H1 (cell line): Measurements from ENCODE around the gene ZNF555.

Experiments
- ASH2L ChIP-seq: fragments of 200-600, 300-600 bp; sonication (generic); IDR thresholded peaks from one replicate; pipeline ENCODE4 v1.7.1; 2017; ENCODE audit warnings: low read length
- BACH1 ChIP-seq: IDR thresholded peaks from 2 replicates; pipeline ENCODE4 v1.6.1; 2012; ENCODE audit warnings: low read length, improper control_type of control experiment
- EP300 ChIP-seq, 2 experiments: IDR thresholded peaks; 1 replicate in 1 of 2; 2 replicates in 1 of 2; pipeline ENCODE4 v1.6.1; 2011 to 2012; ENCODE audit warnings: low read depth in 2 of 2, low read length in 2 of 2, mild to moderate bottlenecking in 2 of 2, borderline replicate concordance in 1 of 2, inconsistent platforms in 1 of 2, moderate library complexity in 1 of 2
- EZH2 ChIP-seq: fragments of 200-600 bp; sonication (generic); IDR thresholded peaks from 2 replicates; pipeline ENCODE4 v1.7.1; 2012; ENCODE audit warnings: low read depth, mild to moderate bottlenecking, moderate library complexity, low read length, inconsistent platforms; ENCODE audit not compliant: severe bottlenecking
- FOSL1 ChIP-seq: IDR thresholded peaks from 2 replicates; pipeline ENCODE4 v1.6.1; 2011; ENCODE audit warnings: mild to moderate bottlenecking, low read depth, low read length, moderate library complexity; ENCODE audit not compliant: insufficient read depth
- JUND ChIP-seq: IDR thresholded peaks from 2 replicates; pipeline ENCODE4 v1.6.1; 2011; ENCODE audit warnings: mild to moderate bottlenecking, improper control_type of control experiment, low read length
- RFX5 ChIP-seq: IDR thresholded peaks from 2 replicates; pipeline ENCODE4 v1.6.1; 2011; ENCODE audit warnings: low read depth, low read length, improper control_type of control experiment, borderline replicate concordance
- RXRA ChIP-seq: IDR thresholded peaks from 2 replicates; pipeline ENCODE4 v1.6.1; 2011; ENCODE audit warnings: low read depth, mild to moderate bottlenecking, low read length, moderate library complexity; ENCODE audit not compliant: insufficient read depth
- SP4 ChIP-seq: IDR thresholded peaks from 2 replicates; pipeline ENCODE4 v1.6.1; 2012; ENCODE audit warnings: low read length, inconsistent platforms
- SUZ12 ChIP-seq: fragments of 200-600 bp; sonication (generic); IDR thresholded peaks from 2 replicates; pipeline ENCODE4 v1.6.1; 2012; ENCODE audit warnings: mild to moderate bottlenecking, inconsistent platforms, low read length, moderate library complexity, mixed read lengths
- TF ChIP-seq, protein P1 (sequence below), 3 experiments: IDR thresholded peaks; 1 replicate in 2 of 3; 2 replicates in 1 of 3; pipeline versions ENCODE4 v1.5.1 to v1.6.1; 2011; ENCODE audit warnings: low read length in 3 of 3, mild to moderate bottlenecking in 3 of 3, inconsistent platforms in 2 of 3, low read depth in 1 of 3, moderate library complexity in 1 of 3; ENCODE audit not compliant: insufficient read depth in 1 of 3; ENCODE audit errors: control extremely low read depth in 1 of 3
- TF ChIP-seq, protein P2 (sequence below): IDR thresholded peaks from 2 replicates; pipeline ENCODE4 v1.6.1; 2012; ENCODE audit warnings: inconsistent platforms
- TF ChIP-seq, protein P3 (sequence below): IDR thresholded peaks from 2 replicates; pipeline ENCODE4 v1.6.1; 2011; ENCODE audit warnings: low read depth, mild to moderate bottlenecking, low read length; ENCODE audit not compliant: insufficient read depth

DNA sequence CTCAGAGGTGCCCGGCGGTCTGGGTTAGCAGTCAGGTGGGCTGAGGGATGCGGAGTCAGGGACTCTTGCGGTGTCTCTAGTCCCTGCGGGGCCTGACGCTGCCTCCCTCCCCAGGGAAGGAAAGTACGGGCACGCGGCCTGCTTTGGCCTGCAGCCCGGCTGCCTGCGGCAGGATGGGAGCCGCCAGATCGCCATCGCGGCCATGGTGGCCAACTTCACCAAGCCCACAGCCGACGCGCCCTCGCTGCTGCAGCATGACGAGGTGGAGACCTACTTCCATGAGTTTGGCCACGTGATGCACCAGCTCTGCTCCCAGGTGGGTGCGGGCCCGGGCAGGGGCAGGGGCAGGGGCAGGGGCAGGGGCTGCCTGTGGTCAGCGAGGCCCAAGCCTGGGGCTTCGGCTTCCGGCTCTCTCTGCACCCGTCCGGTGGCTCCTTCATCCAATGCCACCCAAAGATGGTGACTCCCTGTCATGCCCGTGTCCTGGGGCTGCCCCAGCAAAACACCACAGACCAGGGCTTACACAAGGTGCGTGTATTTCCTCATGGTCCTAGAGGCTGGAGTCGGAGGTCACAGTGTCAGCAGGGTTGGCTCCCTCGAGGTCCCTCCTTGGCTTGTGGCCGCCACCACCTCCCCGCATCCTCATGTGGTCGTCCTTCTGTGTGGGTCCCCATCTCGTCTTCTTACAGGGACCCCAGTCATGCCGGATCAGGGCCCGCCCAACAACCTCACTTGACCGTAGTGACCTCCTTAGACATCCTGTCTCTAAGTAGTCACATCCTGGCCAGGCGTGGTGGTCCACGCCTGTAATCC is 32.9 kb upstream of the ZNF555 start:
- TF ChIP-seq, protein P1, sequence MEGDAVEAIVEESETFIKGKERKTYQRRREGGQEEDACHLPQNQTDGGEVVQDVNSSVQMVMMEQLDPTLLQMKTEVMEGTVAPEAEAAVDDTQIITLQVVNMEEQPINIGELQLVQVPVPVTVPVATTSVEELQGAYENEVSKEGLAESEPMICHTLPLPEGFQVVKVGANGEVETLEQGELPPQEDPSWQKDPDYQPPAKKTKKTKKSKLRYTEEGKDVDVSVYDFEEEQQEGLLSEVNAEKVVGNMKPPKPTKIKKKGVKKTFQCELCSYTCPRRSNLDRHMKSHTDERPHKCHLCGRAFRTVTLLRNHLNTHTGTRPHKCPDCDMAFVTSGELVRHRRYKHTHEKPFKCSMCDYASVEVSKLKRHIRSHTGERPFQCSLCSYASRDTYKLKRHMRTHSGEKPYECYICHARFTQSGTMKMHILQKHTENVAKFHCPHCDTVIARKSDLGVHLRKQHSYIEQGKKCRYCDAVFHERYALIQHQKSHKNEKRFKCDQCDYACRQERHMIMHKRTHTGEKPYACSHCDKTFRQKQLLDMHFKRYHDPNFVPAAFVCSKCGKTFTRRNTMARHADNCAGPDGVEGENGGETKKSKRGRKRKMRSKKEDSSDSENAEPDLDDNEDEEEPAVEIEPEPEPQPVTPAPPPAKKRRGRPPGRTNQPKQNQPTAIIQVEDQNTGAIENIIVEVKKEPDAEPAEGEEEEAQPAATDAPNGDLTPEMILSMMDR (IDR thresholded peaks at IDR 0.05; ENCODE audit: control extremely low read depth in 1 of 3, insufficient read depth in 1 of 3, low read depth in 1 of 3, low read length in 3 of 3) = no peak
- no peak for TF ChIP-seq EZH2
- no peak for TF ChIP-seq RXRA
- TF ChIP-seq SP4 = no peak
- no peak for TF ChIP-seq EP300 (IDR thresholded peaks at IDR 0.05; ENCODE audit: borderline replicate concordance in 1 of 2, low read depth in 2 of 2, low read length in 2 of 2)
- TF ChIP-seq FOSL1 = no peak
- TF ChIP-seq, protein P2, sequence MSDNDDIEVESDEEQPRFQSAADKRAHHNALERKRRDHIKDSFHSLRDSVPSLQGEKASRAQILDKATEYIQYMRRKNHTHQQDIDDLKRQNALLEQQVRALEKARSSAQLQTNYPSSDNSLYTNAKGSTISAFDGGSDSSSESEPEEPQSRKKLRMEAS = no peak
- TF ChIP-seq JUND = no peak
- no peak for TF ChIP-seq RFX5
- TF ChIP-seq, protein P3, sequence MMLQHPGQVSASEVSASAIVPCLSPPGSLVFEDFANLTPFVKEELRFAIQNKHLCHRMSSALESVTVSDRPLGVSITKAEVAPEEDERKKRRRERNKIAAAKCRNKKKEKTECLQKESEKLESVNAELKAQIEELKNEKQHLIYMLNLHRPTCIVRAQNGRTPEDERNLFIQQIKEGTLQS = no peak
- TF ChIP-seq BACH1 = no peak
- no peak for TF ChIP-seq SUZ12
- no peak for TF ChIP-seq ASH2L
